ENCODE results near the gene PIP5K1B.
"Not testable (repeated sequence)": the region's sequence is repeated elsewhere in the genome, so short reads cannot be mapped to it uniquely, and the experiment has no call there.

Gene PIP5K1B

DNA sequence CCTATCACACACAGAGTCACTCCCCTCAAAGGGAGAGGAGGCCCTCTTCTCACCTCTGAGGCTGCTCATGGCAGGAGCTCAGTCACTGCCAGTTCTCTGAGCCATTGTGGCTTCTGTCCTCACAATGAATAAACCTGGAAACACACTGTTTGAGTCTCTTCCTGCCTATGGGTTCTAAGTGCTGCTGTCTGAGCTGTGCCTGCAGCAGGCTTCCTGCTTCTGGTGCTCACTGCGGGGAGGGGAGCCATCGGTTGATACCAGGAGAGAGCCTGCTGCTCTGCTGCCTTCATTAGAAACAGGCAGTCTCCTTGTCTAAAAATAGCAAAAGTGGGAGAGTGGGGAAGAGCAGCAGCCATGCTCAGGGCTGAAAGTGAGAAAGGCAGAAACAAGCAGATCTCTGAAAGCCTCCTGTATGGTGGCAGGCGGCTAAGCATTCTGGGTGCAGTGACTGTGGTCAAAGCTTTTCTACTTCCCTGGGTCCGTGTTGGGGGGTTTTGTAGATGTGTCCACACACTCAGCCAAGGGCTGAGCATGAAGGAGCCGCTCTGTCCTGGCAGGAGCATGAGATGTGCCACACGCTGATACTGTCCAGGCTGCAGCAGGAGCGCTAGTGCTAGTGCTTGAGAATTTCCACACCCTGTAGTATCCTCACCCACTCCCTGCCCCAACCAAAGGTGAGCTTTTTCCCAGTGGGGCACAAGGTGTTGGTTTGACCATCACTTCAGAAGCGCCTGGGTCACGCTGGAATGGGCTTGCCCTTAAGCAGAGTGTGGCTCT is 274.7 kb downstream of the PIP5K1B start:
- FAIRE-seq (no peak), DNase-seq (ENCODE audit: low spot score) (no peak)

DNA sequence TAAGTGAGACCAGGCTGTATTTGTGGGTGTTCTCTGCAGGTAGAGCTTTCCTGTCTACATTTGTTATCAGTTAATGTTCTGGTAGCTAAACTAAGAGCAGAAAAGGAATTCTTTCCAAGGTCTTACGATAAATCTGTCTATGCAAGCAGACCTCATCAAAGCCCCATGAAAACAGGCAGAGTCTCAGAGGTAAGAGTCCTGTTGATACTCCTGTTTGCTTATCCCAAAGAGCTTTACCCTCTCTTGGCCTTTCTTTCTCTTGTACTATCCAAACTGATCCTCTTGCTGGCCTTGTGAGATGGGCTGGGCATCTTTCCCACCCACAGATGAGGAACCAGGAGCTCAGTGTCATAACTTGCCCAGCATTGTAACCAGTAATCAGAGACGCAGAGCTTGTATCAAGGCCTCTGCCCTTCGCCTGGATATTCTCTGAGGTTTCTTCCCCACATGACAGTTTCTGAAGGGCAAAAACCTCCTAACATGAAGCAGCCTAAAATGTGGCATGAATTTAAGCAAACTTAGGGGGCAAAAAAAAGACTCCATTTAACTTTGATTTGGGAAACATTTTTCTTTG is 275.4 kb downstream of the PIP5K1B start:
- FAIRE-seq (no peak), DNase-seq (ENCODE audit: low spot score) (no peak)

DNA sequence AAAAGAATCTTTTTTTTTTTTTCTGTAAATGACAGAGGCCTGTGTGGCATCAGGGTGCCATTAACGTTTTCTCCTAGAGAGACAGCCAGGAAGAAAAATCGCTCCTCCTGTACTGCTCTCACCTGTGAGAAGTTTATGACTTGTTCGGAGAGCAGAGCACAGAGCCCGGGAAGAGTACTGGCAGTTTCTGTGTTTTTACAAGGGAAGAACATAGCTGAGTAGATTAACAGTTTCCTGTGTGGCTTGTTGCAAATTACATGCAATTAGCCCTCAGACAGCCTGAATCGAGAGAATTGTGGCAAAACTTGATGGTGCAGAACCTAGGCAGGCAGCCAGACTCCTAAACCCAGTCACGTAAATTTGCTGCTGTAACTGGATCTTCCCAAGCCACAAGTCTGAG is 276.7 kb downstream of the PIP5K1B start:
- DNase-seq (ENCODE audit: low spot score) (no peak), FAIRE-seq (no peak)

- DNase-seq (ENCODE audit: low spot score) (no peak), FAIRE-seq (no peak)
Observed at GRCh38 chr9:68983008-68983411, 278.0 kb downstream of the PIP5K1B start.

DNA sequence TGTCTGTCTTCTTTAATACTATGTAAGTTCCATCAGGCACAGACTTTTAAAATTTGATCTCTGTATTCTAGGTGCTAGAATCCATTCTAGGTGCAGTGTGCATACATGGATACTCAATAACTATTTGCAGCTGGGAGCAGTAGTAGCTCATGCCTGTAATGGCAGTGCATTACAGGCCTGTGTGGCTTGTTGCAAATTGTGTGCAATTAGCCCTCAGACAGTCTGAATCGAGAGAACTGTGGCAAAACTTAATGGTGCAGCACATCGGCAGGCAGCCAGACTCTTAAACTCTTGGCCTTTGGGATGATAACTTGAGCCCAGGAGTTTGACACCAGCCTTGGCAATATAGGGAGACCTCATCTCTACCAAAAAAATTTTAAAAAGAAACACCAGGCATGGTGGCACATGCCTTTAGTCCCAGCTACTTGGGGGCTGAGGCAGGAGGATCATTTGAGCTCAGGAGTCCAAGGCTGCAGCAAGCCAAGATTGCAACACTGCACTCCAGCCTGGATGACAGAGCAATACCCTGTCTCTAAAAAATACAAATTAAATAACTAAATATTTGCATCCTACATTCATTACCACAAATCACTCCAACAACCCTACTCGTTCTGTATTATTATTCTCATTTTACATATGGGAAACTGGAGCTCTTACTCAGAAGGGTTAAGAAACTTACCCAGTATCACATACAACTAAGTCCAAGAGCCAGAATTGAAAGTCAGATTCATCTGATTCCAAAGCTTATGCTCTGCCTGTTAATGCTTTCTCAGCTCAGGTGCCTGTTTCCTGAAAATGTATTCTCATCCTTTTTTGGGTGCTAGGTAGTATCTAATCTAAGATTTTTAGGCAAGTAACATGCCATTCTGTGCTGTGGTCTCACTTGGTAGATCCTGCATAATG is 278.7 kb downstream of the PIP5K1B start:
- DNase-seq (ENCODE audit: low spot score) = no peak
- no peak for FAIRE-seq

DNA sequence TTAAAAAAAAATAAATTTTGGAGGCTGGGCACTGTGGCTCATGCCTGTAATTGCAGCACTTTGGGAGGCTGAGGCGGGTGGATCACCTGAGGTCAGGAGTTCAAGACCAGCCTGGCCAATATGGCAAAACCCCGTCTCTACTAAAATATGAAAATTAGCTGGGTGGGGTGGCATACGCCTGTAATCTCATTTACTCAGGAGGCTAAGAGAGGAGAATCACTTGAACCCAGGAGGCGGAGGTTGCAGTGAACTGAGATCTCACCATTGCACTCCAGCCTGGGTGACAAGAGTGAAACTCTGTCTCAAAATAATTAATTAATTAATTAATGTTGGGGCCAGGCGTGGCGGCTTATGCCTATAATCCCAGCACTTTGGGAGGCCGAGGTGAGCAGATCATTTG is 281.9 kb downstream of the PIP5K1B start:
- not testable (repeated sequence) for DNase-seq (ENCODE audit: low spot score); FAIRE-seq

- DNase-seq (ENCODE audit: low spot score) = no peak
- FAIRE-seq = no peak
Observed at GRCh38 chr9:68991457-68991856, 286.4 kb downstream of the PIP5K1B start.

- DNase-seq (ENCODE audit: low spot score) = no peak
Observed at GRCh38 chr9:68995776-68996175, 290.7 kb downstream of the PIP5K1B start.

GRCh38 chr9:68996462-68996861 is 291.4 kb downstream of the PIP5K1B start:
- no peak for FAIRE-seq

More at GRCh38 chr9:68995776-68996175, 290.7 kb downstream of the PIP5K1B start:
- no peak for FAIRE-seq

GRCh38 chr9:68997666-68998065 is 292.6 kb downstream of the PIP5K1B start:
- DNase-seq (ENCODE audit: low spot score) = no peak
- no peak for FAIRE-seq

More at GRCh38 chr9:68996462-68996861, 291.4 kb downstream of the PIP5K1B start:
- DNase-seq (ENCODE audit: low spot score) = no peak

DNA sequence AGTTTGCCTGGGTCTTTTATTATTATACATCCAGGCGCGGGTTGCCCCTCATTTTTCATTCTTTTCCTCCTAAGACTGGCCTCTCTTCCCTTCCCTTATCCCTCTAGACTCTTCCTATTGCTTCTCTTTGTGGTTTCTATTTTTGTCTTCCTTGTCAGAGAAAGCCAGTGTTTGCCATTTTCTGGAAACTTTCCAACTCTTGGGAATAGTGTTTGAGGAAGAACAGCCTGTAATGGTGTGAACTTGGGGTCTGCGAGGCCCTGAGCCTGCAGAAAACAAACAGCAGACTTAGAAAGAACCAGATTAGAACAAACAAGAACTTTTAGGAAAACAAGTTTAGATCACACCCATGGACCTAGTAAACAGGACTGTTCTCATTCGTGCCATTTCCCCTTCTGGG is 293.3 kb downstream of the PIP5K1B start:
- no peak for DNase-seq (ENCODE audit: low spot score)
- FAIRE-seq = no peak

DNA sequence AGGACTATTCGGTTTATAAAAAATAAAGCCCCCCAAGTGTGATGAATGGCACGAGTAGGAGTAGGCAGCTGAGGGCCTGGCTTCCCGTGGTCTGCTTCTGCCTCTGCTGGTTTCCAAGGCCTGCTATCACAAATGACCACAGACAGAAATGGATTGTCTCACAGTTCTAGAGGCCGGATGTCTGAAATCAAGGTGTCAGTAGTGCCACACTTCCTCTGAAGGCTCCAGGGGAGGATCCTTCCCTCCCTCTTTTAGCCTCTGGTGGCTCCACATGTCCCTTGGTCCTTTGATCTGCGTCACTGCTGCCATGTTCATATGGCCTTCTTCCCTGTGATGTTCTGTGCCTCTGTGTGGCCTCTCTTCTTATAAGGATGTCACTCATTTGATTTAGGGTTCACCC is 293.8 kb downstream of the PIP5K1B start:
- FAIRE-seq = no peak
- DNase-seq (ENCODE audit: low spot score) = no peak

- DNase-seq (ENCODE audit: low spot score) = peak; percentile 37
- no peak for FAIRE-seq
Observed at GRCh38 chr9:68999393-69000105, 294.5 kb downstream of the PIP5K1B start.

- DNase-seq (ENCODE audit: low spot score) = no peak
- no peak for FAIRE-seq
Observed at GRCh38 chr9:69001921-69002320, 296.9 kb downstream of the PIP5K1B start.

DNA sequence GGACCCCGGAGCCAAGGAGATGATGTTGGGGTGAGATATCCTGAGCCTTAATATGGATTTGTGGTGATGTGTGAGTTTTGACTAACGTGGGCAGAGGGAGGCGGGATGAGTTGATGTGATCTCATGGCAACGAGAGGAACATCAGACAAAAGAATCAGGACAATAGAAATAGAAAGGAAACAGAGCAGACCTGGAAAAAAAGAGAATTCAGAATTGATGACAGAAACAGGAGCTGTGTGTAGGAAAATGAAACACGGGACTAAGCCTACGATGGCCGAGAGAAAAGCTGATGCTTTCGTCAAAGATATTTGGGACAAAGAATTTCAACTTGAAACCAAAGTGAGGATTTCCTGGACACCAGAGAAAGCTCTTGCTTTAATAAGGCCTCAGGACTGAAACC is 298.0 kb downstream of the PIP5K1B start:
- no peak for FAIRE-seq
- DNase-seq (ENCODE audit: low spot score) = no peak

- DNase-seq (ENCODE audit: low spot score) = no peak
- no peak for FAIRE-seq
Observed at GRCh38 chr9:69004836-69005235, 299.8 kb downstream of the PIP5K1B start.

DNA sequence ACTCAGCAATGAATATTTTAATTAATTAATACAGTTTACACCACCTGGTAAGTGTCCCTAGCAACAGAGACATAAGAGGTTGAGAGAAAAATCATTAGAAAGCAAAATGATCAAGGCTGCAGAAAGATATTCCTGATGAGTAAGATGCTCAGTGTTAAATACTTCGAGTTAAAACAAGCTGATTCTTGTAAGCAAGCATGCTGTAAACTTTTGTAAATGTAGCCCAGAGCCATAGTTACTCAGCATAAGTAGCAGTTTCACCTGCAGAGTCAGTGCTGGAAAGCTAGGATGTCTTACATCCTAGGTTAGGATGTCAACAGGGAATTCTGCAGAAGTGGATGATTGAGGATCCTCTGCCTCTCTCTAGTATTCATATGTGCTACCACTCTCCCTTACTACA is 304.7 kb downstream of the PIP5K1B start:
- FAIRE-seq (no peak), DNase-seq (ENCODE audit: low spot score) (no peak)

DNA sequence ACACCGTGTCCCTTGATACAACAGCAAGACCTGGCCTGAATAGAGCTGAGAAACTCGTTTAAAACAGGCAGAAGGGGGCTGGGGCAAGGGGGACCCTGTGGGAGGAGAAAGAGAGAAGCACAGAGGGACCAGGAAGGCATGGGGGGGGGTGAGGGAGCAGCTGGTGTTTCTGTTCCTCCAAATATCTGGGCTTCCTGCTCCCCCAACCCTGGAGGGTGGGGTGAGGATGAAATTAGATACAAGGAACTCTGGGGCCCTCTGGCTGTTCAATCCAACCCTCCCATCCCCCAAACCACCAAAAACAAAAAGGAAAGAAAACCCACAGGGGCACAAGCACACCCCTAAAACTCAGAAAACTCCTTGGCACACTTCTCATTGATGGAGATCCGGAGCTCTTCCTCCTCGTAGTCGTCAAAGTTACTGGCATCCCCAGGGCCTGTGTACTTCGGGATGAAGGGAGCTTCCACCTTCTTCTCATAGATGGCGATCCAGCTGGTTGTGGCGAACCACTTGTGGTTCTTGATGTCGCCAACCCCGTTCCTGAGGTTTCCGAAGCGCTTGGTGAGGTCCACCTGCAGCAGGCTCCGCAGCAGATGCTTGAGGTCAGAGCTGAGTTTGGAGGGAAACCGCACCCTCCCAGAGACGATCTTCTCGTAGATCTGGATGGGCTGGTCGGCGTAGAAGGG is 307.8 kb downstream of the PIP5K1B start:
- no peak for DNase-seq (ENCODE audit: low spot score)
- FAIRE-seq = no peak

- no peak for FAIRE-seq
- no peak for DNase-seq (ENCODE audit: low spot score)
Observed at GRCh38 chr9:69013382-69013727, 308.3 kb downstream of the PIP5K1B start.

DNA sequence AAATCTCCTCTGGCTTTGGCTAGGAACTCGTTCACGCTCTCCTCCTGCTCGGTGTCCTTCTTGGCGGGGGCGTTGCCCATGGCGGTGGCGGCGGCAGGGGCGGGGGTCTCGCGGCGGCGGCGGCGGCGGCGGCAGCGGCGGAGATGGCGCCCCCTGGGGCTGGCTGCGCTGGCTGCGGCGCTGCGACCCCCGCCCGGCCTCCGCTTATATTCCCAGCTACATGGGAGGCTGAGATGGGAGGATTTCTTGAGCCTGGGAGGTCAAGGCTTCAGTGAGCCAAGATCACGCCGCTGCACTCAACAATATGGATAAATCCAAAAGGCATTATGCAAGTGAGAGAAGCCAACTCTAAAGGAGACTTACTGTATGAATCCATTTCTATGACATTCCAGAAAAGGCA is 309.0 kb downstream of the PIP5K1B start, which contains the start of gene PRKACG:
TSS of gene PRKACG (minus strand) at position 101 of the 400 bp plus-strand sequence. CDS start at position 80, 21 bp downstream.
- FAIRE-seq (no peak), DNase-seq (ENCODE audit: low spot score) (no peak)

Measured in RCC 7860 (cell line).